NOMO-1 treated with dmso at 0.1 percent for 144 hours (cell line): Measurements from ENCODE around the gene C11orf21.

ENCODE experiments used
- DNase-seq: peaks from one replicate; lab custom pipeline; 2025; ENCODE audit not compliant: unreplicated experiment; lab: John Stamatoyannopoulos, UW

C11orf21 gene

DNA sequence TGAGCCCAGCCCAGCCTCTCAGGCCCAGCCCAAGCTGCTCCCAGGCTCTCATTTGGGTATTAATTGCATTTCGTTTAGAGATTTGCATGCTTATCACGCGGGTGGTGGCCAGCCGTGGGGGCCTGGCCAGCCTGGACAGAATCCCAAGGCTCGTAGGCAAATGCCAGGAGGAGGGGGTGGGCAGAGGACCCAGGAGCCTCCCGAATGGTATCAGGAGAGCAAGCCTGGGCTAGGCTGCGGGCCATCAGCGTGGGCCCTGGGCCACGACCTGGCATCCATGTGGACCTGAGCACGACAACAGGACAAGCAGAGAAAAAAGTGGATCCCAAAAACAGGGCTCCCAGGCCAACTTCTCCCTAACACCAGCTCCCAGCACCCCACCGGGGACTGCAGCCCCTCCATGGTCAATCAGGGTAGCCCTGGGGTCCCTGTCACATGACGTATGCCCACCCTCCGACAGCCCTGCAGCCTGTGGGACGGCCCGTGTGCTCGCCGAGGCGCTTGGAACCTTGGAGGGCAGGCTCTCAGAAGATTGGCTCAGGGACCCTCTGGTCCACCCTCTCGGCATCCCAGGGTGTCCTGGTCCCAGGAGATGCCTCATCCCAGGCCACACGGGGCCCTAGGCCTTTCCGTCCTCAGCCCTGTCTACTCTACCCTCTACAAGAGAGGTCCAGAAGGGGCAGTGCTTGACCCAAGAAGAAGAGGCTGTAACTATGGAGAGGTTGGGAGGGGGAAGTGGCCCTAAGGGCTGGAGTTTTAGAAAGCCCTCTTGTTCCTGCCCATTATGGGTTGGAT lies 40.1 kb downstream of the C11orf21 start:
- no peak for DNase-seq

DNA sequence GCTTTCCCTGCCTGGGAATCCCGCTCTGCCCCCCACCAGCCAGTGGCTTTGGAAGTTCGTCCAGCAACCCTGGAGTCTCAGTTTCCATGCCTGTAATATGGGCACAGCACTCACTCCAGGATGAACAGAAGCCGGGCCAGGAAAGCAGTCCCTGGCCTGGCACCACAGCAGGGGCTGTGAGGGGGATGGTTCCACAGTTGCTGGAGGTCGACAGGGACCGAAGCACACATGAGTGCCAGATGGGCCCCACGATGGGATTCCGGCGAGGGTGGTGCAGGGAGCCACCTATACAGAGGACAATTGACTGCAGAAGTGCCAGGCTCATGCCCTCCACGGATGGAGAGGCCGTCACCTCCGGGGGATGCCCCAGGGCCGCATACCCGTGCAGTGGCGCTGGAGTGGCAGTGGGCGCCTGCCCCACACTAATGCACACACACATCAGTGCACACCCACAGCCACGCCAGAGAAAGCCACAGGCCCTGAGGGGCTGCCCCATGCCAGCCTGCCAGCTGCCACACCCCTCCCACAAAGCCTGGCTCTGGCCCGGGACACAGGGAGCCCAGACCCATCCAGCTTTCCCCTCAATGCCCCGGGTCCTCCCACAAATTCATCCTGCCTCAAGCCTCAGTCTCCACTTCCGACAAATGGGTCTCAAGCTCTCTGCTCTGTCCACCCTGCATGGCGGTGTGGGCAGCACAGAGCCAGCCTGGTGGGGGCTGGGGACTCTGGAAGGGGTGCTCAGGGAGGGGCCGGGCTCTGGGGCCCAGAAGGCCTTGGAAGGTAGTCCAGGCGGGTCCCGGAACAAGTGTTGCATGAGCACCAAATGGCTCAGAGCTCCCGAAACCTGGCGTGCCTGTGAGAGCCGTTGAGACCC lies 41.0 kb downstream of the C11orf21 start:
- no peak for DNase-seq

DNA sequence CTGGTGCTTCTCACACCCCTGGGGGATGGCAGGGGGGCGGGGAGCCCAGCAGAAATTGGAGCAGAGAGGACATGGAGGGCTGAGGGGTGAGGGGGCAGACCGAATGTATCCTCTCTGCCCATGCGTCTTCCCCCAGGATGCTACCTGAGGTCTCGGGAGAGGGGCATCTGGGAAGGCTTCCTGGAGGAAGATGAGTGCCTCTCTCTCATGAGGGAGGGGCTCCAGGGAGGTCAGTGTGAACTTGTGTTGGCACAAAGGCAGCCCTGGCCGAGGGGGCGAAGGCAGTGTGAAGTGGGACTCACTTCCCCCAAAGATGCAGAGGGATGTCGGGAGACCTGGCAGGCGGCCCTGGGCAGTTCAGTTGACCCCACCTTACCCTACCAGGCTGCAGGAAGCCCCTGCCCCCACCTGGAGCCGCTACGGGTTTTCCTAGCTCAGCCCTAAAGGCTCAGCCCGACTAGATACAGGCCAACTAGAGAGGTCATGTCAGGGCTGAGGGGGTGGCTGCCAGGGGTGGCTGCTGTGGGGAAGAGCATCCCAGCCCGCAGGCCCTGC lies 41.7 kb downstream of the C11orf21 start:
- DNase-seq = no peak

DNA sequence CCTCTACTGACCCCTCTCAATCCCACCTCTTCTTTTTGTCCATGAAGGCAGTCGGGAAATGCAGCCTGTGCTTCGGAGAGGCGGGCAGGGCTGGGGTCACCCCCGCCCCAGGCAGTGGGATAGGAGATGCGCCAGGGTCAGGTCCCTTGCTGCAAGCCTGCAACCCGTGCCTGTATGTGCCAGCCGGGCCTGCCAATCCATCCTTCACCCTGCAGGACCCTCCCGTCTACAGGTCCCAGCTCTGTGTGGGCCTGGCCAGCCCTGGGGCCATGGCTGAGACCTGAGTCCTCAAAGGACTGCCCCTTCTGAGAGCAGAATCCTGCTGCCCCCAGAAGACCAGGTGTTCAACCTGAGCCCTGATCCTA lies 42.3 kb downstream of the C11orf21 start:
- DNase-seq = no peak

DNA sequence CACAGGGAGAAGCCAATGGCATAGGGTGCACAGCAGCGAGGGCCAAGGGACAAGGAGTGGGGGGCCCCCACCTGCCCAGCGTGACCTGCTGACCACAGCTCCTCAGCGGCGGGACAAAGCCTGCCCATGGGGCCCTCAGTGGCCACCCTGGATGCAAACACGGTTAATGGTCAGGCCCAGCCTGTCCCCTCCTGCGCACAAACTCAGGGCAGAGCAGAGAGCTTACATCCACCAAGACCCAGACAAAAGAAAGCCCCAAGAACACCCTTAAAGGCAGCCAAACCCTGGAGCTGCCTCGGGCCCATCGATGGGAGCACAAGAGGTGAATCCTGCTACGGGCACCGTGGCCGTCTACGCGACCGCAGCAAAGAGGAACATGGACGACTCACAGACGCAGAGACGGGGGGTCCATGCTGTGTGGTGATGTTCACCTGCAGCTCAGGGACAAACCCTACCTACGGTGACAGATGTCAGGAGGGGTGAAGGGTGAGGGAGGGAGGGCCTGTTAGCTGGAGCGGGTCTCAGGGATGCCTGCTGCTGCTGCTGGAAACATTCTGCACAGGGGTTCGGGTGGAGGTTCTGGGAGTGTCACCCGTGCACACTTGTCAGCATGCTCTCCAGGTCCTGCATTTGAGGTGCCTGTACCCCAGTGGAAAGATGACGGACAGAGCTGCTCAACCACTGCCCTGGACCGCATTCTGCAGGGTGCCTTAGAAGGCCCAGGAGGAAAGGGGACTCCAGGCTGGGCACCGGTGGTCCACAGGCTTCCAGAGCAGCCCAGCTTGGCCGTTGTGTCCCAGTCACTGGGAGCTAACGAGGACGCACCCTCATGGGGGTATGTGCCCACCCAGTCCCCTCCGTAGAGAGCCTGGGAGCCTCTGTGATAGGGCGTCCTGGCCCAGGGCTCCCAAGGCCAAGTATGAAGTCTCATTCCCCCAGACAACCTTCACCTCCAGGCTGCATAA lies 42.9 kb downstream of the C11orf21 start:
- DNase-seq = no peak

DNA sequence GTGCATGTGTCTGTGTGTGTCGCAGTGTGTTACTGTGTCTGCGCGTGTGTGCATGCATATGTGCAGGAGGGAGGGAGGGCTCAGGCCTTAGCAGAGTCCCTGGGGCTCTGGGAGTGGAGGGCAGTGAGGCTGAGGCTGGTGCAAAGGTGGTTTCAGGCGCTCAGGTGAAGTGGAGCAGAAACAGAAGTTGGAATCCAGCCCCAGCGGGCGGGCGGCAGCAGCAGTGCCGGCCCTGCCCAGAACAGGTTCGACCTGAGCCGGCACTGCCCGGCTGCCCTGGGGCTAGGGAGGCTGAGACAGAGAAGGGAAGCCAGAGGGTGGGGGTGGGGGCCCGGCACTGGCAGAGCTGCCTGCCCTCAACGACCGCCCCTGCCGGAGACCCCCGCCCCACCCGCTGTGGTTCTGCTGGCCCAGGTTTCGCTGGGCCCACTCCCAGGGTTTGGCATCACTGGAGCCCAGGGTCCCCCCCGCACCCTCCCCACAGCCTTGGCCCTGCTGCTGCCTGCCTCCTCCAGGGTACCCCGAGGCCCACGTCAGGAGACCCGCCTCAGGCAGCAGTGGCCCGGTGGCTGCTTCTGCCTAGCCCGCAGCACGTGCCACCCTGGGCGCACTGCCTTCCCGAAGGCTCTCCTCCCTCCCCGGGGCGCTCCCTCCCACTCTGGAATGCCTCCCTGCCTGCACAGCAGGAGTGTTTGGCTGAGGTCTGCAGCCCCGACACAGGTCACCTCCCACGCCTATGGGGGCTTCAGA lies 44.6 kb downstream of the C11orf21 start:
- no peak for DNase-seq

DNA sequence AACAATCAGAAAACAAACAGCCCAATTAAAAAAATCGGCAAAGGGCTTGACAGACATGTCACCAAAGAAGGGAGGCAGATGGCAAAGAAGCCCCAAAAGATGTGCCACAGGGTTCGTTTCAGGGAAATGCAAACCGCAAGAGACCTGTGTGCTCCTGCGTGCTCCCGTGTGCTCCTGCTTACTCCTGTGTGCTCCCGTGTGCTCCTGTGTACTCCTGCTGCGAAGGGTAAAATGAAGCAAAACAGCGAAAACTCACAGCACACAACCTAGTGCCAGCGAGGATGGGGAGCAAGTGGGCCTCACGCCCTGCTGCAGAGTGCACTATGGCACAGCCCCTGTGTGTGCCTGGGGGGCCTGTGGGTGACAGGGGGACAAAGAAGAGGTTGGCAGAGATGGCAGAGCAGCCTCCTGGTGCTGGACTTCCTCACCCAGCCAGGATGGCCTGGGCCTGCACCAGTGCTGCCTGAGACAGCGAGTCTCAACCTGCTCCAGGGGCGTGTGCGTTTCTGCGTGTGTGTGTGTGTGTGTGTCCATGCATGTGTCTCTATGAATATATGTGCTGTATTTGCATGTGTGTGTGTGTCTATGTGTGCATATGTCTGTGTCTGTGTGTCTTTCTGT lies 45.3 kb downstream of the C11orf21 start:
- no peak for DNase-seq

DNA sequence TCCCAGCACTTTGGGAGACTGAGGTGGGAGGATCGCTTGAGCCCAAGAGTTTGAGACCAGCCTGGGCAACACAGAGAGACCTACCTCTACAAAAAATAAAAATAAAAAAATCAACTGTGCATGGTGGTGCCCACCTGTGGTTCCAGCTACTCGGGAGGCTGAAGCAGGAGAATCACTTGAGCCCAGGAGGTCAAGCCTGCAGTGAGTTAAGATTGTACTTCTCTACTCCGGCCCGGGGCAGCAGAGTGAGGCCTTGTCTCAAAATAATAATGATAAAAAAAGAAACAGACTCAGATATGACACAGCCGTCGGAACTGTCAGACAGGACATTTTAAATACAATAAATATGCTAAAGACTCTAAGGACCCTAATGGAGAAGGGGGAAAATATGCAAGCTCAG lies 49.7 kb downstream of the C11orf21 start:
- DNase-seq = no peak

DNA sequence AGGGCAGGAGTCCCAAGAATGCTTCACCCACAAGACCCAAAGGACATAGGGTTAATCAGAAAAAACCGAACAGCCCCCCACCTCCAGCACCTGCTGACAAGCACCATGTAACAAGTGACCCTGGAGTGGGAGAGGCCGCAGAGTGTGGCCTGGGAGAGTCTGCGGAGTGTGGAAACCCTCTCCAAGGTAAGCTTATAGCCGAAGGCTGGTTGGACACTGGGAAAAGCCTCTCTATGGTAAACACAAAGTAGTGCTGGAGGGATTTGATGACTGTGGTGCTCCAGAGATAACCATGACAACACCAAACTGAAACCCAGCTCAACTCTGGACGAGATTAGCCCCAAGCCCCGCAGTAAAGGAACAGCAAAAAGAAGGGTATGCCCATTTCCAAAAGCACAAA lies 50.6 kb downstream of the C11orf21 start:
- no peak for DNase-seq

DNA sequence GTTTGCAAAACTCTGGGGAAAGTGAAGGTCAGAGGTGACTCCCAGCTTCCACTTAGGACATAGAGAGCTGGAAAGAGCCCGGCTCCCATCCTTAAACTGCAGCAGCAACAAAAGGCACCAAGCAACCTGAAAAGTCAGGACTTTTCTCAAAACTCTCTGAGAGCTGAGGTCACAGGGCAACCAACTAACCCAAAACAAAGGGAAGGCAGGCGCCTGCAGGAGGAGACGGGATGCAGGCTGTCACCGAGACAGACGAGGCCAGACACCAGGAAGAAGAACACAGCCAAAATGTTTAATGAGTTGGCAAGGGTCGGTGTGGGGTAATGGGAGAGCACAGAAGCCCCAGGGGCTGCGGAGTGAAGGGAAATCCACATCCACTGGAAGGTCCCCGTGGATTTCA lies 51.2 kb downstream of the C11orf21 start:
- no peak for DNase-seq

DNA sequence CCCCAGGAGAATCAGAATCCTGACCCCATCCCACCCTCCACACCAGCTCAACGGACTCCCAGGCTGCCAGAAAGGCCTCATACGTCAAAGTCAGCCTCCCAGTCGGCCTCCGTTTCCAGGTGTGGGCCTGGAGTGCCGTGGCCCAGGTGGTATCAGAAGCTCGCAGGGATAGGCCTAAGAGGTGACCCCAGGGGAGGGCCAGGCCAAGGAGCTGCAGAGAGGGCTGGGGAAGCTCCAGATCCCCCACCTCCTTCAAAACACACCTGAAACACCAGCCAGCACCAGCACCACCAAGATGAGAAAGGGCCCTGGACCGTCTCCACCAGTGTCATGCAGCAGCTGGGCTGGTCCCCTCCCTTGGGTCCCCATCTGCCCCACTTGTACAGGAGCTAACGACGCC lies 51.7 kb downstream of the C11orf21 start:
- no peak for DNase-seq

DNA sequence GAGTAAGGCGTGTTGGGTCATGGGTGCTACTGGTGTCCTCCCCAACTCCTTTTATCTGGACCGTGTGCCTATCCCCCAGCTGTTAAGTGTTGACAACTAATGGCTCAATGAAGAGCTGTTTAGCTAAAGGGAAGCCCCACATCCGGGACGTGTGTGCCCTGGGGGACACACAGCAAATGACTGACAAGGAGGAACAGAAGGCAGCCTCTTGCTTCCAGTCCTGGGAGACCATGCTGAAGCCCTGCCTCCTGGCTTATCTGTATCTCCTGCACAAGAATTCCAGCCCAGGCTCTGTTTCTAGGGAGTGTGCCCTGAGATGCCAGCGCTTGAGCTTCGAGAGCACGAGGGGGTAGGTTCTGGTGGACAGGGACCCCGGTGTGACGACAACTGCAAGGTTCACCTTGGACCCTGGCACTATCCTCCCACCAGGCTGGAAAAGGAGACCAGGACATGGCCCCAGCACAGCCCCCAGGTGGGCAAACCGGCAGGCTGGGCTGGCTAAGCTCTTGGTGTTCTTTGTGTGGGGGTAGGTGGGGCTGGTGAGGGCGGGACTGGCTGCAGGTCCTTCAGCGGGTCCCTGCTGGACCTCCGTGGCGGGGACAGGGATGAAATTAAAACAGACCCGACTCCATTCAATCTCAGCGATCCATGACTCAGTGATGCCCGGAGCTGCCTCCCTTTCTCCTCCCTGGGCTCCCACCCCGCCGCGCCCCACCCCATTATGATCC lies 52.4 kb downstream of the C11orf21 start:
- no peak for DNase-seq

DNA sequence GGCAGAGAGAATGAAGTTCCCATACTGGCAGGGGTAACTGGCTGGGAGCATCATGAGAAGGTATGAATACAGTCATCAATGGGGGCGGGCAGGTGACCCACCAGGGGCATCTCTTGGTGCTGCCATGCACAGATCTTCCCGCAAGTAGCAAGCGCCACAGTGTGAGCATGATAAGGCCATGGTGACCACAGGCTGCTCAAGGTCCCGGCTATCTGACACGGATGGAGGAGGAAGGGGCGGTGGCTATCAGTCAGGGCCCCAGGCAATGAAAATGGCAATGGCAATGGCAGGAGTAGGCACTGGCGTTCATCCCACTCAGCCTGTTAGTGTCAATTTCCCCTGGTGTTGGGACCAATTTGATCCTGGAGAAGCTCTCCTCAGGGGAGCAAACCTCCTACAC lies 53.0 kb downstream of the C11orf21 start:
- no peak for DNase-seq

DNA sequence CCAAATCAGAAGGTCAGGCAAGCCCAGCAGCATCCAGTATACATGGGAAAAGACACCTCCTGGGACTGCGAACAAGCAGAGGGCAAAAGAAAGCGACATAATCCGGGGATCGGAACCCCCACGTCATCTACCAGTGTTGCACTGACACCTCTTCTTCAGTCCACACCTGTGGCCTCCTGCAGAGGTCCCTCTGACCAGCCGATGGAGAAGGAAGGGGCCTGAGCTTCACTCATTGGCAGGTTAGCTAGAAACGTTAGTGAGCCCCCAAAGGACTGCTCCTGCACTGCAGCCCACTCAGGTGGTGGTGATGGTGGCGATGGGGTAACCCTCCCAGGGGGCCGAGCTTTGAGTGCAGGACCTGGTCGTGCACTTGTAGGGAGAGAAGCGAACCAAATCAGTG lies 53.5 kb downstream of the C11orf21 start:
- DNase-seq = no peak

DNA sequence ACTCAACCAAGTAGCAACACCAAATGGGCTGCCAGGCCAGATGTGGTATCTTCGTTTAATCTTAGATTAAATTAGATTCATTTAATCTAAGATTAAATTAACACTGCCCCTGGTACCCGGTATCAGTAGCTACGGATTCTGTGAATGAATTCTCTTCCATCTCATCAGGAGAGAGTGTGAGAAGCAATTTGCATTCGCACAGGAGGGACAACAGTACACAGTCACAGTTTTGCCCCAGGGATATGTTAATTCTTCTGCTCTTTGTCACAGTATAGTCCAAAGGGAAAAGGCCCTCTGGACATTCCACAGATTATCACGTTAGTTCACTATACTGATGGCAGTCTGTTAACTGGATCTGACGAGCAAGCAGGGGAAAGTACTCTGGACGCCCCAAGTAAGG lies 54.2 kb downstream of the C11orf21 start:
- DNase-seq = no peak
